GM18505 (cell line): Measurements from ENCODE around the gene ARHGAP18.
A peak's percentile ranks its signal among the peaks of the same experiment; 100 is the strongest.

Experiments
- ATAC-seq: cut with Tn5 transposase; IDR thresholded peaks from one replicate; pipeline ENCODE4 v1.9.1; 2021; ENCODE audit not compliant: unreplicated experiment
- POLR2A ChIP-seq: IDR thresholded peaks from 4 replicates; pipeline ENCODE4 v1.6.1; 2011; ENCODE audit warnings: borderline replicate concordance; ENCODE audit not compliant: insufficient read depth, insufficient read length; ENCODE audit errors: extremely low read depth

Gene ARHGAP18

DNA sequence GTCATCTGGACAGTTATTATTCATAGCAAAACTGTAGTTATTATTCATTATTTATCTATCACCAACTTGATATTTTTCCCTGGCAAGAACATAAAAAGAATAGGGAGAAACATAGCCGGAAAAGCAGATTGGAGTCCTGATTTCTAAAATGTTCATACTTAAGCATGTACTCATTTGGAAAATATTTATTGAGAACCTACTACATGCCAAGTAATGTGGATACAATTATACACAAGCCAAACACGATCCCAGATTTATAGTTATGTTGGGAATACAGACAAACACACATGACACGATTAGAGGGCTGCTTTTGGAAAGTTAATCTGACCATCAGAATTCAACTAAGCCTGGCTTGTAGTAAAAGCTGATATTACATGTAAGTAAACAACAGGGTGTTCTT lies 30.7 kb downstream of the ARHGAP18 start:
- TF ChIP-seq POLR2A = no peak
- no peak for ATAC-seq

DNA sequence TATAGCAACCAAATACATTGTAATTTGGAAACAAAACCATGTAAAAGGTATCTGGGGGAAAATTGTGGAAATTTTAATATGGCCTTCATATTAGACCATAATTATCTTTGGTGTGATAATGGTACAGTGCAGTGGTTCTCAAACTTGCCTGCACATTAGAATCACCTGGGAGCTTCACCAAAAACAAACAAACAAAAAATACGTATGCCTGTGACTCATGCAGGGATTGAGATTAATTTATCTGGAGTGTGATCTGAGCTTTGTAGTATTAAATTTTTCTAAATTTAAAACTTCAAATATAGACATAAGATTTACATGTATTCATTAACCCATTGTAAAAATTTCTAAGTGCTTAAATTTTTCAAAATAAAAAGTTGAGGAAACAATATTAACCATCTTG lies 31.5 kb downstream of the ARHGAP18 start:
- no peak for TF ChIP-seq POLR2A
- no peak for ATAC-seq

DNA sequence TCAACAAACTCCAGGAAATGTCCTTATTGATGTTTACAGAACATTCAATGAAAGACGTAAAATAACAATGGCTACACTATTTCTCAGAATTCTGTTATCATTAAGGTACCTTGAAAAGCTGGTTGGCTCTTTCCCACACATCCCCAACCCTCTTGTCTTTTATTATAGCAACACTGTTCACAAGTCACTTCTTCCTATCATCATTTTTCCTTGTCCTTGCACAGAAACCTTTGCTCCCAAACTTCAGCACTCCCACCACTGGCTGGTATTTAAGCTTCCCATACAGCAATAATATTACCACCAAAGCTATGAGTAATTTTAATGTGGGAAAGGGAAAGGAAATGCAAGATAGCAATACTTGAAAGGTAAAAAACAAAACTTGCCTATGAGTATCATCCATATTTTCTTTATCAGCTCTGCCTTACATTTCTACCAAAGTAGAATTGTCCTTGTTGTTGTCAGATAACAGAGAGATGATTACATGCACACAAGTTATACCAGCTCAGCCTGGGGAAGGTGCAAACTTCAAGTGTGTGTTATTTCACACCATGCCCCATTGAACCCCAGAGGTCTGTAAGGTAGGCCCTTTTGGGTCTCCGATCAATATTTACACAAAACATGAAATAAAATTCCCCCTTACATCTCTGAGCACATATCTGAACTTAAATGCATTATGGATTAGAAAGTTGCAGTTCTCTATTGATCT lies 32.2 kb downstream of the ARHGAP18 start:
- no peak for ATAC-seq
- no peak for TF ChIP-seq POLR2A

DNA sequence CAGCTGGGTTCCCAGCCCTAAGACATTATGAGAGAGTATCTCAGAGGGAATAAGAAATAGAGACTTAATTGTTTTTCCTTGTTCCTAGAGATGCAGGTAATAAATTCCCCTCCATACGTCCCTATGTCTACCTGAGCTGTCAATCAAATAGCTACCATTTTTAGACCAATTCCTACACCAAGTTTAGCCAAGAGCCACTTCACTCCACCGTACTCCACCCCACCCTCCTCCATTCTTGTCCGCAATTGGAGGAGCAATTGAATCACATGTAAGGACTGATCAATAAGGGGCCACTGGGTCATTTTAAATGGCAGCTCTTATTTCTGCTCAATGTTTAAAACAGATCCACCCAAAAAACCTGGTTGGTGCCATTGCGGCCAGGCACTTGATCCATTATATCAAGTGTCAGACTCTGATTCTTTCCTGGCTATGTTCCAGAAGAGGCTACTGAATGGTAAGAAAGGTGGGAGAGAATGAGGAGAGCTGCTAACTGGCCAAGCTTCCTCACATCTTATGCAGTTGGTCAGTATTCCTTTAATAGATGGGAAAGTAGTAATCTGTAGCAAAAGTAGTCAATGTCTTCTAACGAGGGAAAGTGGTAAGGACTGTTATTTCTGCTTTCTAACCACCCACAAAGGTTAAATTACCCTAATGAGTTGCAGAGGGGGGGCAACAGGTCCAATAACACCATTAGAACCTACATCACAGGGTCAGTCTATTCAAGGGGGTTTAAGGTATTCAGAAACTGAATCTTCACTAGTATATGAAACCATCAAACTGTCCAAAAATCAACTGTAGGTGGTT lies 34.1 kb downstream of the ARHGAP18 start:
- no peak for ATAC-seq

DNA sequence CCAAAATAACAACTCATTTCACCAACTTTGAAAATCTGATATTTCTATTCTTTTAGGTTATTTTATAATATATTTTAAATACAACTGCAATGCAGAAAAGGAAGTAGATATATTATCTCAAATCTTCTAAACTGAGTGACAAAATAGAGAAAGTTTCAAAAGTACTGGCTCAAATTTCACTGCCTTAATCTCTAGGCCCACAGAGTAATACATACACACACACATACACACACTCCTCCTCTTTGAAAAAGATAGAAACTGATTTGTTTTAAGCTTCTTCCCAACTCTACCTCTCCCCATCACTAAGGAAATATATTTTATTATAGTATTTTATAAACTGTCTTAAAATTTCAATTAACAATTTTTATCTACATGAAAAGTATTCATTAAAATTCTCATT lies 36.2 kb downstream of the ARHGAP18 start:
- TF ChIP-seq POLR2A = no peak
- no peak for ATAC-seq

More for the DNA sequence above, 34.1 kb downstream of the ARHGAP18 start:
- no peak for TF ChIP-seq POLR2A

DNA sequence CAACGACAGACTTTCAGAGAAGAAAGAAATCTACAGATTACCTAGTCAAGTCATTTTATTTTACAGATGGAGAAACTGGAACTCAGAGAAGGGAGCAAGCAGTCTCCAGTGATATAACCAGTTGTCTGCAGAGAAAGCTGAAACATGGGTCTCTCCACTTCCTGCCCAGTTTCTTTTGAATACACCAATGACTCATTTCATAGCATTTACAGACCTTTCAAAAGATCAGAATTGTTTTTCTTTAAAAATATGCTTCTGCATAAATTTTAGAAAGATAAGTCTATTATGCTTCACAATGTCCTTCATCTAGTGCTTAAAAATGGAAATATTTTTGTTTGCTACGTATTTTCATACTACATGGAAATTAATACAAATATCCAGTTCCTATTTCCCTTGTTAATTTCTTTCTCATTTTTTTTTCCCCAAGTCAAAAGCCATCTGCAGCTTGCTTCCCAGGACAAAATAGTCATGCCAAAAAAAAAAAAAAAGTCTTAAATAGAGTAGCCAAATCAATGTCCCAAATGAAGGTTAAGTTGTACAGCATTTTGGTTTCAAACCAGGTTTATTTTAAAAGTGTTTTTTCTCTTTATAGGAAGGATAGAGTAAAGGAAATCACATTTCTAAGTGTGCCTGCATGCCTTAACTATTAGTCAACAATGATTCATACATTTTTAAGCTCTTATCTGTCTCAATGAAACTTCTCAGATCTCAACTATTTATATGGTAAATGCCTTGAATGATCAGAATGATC lies 36.9 kb downstream of the ARHGAP18 start:
- no peak for TF ChIP-seq POLR2A
- ATAC-seq = peak; percentile 62

DNA sequence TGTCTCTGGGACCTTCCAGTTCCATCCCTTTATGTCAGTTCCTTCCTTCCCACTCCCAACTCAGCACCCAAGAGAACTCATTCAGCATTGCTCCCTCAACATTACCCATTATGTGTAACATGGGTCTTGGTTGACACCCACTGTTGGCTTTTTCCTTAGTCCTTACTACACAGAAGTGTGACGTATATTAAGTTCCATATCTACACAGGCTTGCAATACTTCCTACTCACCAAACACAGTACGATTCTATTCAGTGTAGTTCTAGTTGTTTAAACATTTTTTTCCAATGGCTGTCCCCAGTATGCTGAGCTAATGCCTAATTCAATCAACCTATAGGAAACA lies 37.7 kb downstream of the ARHGAP18 start:
- TF ChIP-seq POLR2A = no peak
- ATAC-seq = peak; percentile 6

DNA sequence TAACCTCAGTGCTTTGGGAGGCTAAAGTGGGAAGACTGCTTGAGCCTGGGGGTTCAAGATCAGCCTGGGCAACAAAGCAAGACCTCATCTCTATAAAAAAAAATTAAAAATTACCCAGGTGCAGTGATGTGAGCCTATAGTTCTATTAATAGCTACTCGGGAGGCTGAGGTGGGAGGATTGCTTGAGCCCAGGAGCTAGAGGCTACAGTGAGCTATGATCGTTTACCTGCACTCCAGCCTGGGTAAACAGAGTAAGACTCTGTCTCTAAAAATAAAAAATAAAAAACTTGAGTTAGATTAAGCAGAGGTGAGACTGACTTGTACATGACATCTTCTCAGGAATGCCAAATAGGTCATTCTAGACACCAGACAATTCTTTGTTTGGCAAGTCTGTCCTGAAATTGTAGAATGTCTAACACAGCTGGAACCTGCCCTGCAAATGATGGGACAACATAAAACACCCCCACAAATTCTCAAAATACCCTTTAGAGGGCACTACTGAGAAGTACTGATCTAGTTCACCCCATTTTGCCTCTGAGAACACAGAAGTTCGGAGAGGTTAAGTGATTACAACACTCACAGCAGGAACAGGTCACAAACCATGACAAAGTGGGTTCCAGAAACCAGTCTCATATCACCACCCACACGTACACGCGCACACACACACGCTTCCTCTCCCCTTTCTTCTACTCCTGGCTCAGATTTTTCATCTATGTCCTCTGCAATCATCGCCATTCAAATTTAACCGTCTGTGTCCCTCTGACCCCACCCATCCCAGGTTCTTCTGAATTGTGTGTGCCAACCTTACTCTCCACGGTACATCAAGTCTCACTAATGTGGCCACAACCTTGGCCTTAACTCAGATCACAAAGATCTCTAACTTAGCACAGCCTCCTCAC lies 38.3 kb downstream of the ARHGAP18 start:
- ATAC-seq = peak; percentile 81
- TF ChIP-seq POLR2A = peak; percentile 9

DNA sequence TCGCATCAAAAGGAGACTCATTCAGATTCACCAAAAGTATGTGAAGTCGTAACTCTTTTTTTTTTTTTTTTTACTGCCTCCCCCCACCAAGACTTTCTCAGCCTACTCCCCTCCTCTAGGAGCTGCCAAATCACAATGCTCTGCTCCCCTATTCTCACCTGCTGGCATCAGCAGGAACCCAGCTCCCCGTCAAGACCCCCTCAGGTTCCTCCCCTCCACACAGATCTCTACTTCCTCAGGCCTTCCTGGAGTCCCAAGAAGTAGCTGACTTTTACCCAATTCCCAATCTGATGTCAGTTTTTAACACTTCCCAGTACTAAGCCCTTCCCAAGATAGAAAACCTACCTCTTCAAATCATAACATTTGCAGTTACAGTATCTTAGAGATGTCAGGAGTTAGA lies 39.3 kb downstream of the ARHGAP18 start:
- no peak for TF ChIP-seq POLR2A
- ATAC-seq = no peak

DNA sequence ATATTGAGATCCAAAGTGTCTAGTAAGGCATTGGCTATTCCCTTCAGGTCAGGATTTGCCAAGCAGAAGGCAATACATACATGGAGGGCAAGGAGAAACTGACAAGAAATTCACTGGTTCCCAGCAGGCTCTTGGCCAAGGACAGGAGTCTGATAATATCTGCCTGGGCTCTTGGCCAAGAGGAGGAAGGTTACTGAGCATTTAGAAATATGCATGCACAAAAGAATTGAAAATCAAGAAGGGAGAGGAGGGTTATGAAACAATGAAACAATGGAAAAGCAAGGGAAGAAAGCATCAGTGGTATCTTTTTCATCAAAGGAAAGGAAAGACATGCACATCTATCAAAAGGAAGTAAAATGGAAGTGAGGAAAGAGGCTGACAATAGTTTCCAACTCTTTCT lies 42.4 kb downstream of the ARHGAP18 start:
- ATAC-seq = no peak
- no peak for TF ChIP-seq POLR2A

DNA sequence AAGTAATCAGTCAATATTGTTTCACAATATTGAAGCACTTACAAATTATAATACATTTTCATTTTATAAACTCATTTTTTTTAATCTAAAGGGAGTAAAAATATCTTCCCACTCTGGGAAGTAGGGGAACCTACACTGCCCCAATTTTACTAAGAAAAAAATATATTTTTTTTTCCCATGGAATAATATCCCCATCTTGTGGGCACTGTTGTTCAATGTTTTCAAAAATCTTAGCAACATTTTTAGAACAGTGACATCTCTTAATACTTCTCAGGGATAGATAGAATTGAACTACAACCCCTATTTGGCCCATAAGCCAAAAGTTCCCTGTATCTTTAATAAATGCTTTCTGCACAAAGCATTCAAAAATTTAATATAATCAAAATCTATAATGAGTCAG lies 42.9 kb downstream of the ARHGAP18 start:
- no peak for ATAC-seq

DNA sequence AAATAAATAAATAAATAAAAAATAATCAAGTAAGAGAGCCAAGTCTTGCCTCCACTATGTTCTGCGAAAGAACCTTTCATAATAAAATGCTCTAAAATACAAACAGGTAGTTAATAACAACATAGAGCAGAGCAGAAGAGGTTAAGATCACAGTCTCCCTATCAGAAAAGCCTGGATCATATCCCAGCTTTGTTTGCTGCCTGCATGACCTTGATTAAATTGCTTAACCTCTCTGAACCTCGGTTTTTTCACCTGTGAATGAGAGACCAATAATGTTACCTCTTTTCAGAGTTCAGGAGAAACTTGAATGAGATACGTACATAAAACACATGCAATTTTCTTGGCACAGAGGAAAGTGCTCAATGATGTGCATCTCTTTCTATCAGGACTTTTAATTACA lies 44.4 kb downstream of the ARHGAP18 start:
- TF ChIP-seq POLR2A = no peak
- ATAC-seq = no peak

More for the DNA sequence above, 42.9 kb downstream of the ARHGAP18 start:
- no peak for TF ChIP-seq POLR2A

DNA sequence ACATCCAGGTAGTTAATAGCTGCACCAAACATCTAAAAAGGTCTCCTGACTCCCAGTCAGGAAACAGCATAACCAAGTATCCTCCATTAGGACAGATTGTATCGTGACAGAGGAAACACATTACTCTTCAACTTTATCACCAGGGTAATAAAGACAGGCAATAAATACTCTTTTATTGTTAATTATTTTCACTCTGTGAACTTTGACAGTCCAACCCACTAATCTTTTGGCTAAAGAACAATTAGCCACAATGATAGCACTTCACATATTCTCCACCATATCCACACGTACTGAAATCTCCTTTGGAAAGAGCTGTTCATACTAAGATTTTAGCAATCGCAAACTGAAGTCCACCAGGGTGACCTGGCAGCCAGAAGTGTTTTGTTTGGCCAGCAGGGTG lies 46.4 kb downstream of the ARHGAP18 start:
- ATAC-seq = no peak

More for the DNA sequence above, 46.4 kb downstream of the ARHGAP18 start:
- no peak for TF ChIP-seq POLR2A
